K562 (cell line): ENCODE results near the gene TOGARAM2. TPM values are rescaled to one million over a fixed set of nuclear protein-coding genes. Genes with fewer than 3 reads are reported as not detected.

Experiments used
- ATAC-seq: fragments of 200-7000 bp; cut with Tn5 transposase; 3 replicates; pipeline ENCODE4 v1.9.1; 2020; ENCODE audit warnings: moderate library complexity
- BruUV-seq: library from RNA; stranded (reverse); fragments of 400-500 nt; replicated peaks from 2 replicates; lab custom pipeline; 2021; lab: Mats Ljungman, UMichigan
- CTCF ChIA-PET: fragments of 300-600 bp; formaldehyde crosslinking; extraction: SDS; loops from one replicate; lab custom pipeline; 2021; ENCODE audit warnings: low intra/inter-chr PET ratio; lab: Yijun Ruan, JAX
- POLR2A ChIA-PET: fragments of 300-600, 350-650 bp; sonication (Branson Sonifier 250); formaldehyde crosslinking; extraction: SDS; loops from one replicate; lab custom pipeline; 2021; ENCODE audit warnings: antibody characterized with exemption, inconsistent platforms; lab: Yijun Ruan, JAX
- DNase-seq, 4 experiments: peaks; one replicate each; pipeline versions ENCODE4 v3.0.0 to v3.0.0-alpha.2; 2011 to 2018; ENCODE audit warnings: low spot score in 3 of 4, mixed read lengths in 3 of 4; ENCODE audit errors: extremely low read depth in 1 of 4
- FAIRE-seq: peaks from 2 replicates; lab custom pipeline; 2011; peaks lifted over from hg19 to GRCh38; lab: Jason Lieb, UNC
- H2AFZ ChIP-seq: 2 replicates; pipeline ENCODE4 v1.6.0; 2011; ENCODE audit warnings: low read depth, low read length, control low read depth, inconsistent platforms
- H3K27ac ChIP-seq: fragments of 200-600 bp; 3 replicates; pipeline ENCODE4 v1.8.0; 2011; ENCODE audit warnings: low read depth, mild to moderate bottlenecking, control low read depth, inconsistent platforms, low read length, moderate library complexity, mixed read lengths; ENCODE audit errors: extremely low read depth
- H3K27me3 ChIP-seq, 2 experiments: fragments of 300-600 bp in 1 of 2; 2 replicates in 1 of 2; 3 replicates in 1 of 2; pipeline versions ENCODE4 v1.6.0 to v1.8.0; 2011; ENCODE audit warnings: inconsistent platforms in 2 of 2, low read length in 2 of 2, mild to moderate bottlenecking in 1 of 2, mixed read lengths in 1 of 2, moderate library complexity in 1 of 2; ENCODE audit not compliant: control insufficient read depth in 2 of 2, insufficient read depth in 2 of 2
- H3K36me3 ChIP-seq: fragments of 300-600 bp; 3 replicates; pipeline ENCODE4 v1.8.0; 2011; ENCODE audit warnings: mild to moderate bottlenecking, low read length, inconsistent platforms; ENCODE audit not compliant: control insufficient read depth, insufficient read depth
- H3K4me1 ChIP-seq, 2 experiments: fragments of 200-600 bp in 1 of 2; replicated peaks in 1 of 2; 2 replicates in 1 of 2; 3 replicates in 1 of 2; pipeline versions ENCODE4 v1.5.1 to v1.8.0; 2011; ENCODE audit warnings: inconsistent platforms in 2 of 2, low read length in 2 of 2, mild to moderate bottlenecking in 1 of 2, mixed read lengths in 1 of 2, moderate library complexity in 1 of 2; ENCODE audit not compliant: control insufficient read depth in 2 of 2, insufficient read depth in 2 of 2
- H3K4me2 ChIP-seq: 2 replicates; pipeline ENCODE4 v1.6.1; 2011; ENCODE audit warnings: low read length, control low read depth, inconsistent platforms, mixed read lengths; ENCODE audit not compliant: insufficient read depth
- H3K4me3 ChIP-seq: fragments of 200-600 bp; sonication (generic), shearing (Covaris generic); 2 replicates; pipeline ENCODE4 v1.5.1; 2016; ENCODE audit warnings: control low read depth, inconsistent platforms
- H3K79me2 ChIP-seq: fragments of 200-600 bp; 3 replicates; pipeline ENCODE4 v1.8.0; 2011; ENCODE audit warnings: low read length, inconsistent platforms; ENCODE audit not compliant: control insufficient read depth, insufficient read depth
- H3K9ac ChIP-seq, 2 experiments: 2 replicates each; pipeline versions ENCODE4 v1.6.0 to v1.6.1; 2011; ENCODE audit warnings: low read depth in 2 of 2, low read length in 2 of 2, control low read depth in 1 of 2, inconsistent platforms in 1 of 2, mild to moderate bottlenecking in 1 of 2, mixed read lengths in 1 of 2; ENCODE audit not compliant: insufficient read depth in 1 of 2
- H3K9me1 ChIP-seq: one replicate; pipeline ENCODE4 v1.6.0; 2011; ENCODE audit warnings: inconsistent platforms, mild to moderate bottlenecking, low read length, moderate library complexity; ENCODE audit not compliant: control insufficient read depth, insufficient read depth
- H3K9me3 ChIP-seq: replicated peaks from 2 replicates; pipeline ENCODE4 v1.5.1; 2011; ENCODE audit warnings: low read depth, low read length, inconsistent platforms; ENCODE audit not compliant: control insufficient read depth, insufficient read depth
- H4K20me1 ChIP-seq: replicated peaks from 2 replicates; pipeline ENCODE4 v1.6.1; 2011; ENCODE audit warnings: low read length, inconsistent platforms, mixed read lengths; ENCODE audit not compliant: control insufficient read depth, insufficient read depth
- CEBPB ChIP-seq: fragments of 450-650 bp; IDR thresholded peaks from 2 replicates; pipeline ENCODE4 v1.6.1; 2016; ENCODE audit warnings: missing genetic modification characterization, missing compliant biosample characterization
- CEBPG ChIP-seq, 3 experiments: fragments of 200-800 bp in 1 of 3; sonication (Bioruptor generic) in 1 of 3; sonication (generic) in 1 of 3; formaldehyde crosslinking in 1 of 3; IDR thresholded peaks in 2 of 3; conservative IDR thresholded peaks in 1 of 3; 2 replicates each; pipeline versions ENCODE4 v1.6.1 to v1.8.0; 2016 to 2022; ENCODE audit warnings: missing compliant biosample characterization in 2 of 3, missing genetic modification characterization in 2 of 3, mild to moderate bottlenecking in 1 of 3, missing genetic modification reagents in 1 of 3
- WGBS: fragments of 100-300 bp; shearing (Covaris generic); methylation state at CpG from one replicate; pipeline ENCODE4 v1.1.6; 2016; ENCODE audit warnings: low coverage, mixed read lengths; ENCODE audit not compliant: insufficient coverage; ENCODE audit errors: missing lambda C conversion rate; 5-methylcytosine and 5-hydroxymethylcytosine counted together
- in situ Hi-C: fragments of 300-500 bp; cut with MboI; formaldehyde crosslinking; loops from 4 replicates; pipeline ENCODE4 v1.15.0; 2018; ENCODE audit warnings: inconsistent platforms, mixed read lengths
- intact Hi-C: fragments of 100-400 bp; cut with micrococcal nuclease; formaldehyde crosslinking; loops from 2 replicates; pipeline ENCODE4 v1.14.2; 2022
- polyA plus RNA-seq, 8 experiments: library from polyadenylated mRNA; depleted of rRNA in 4 of 8; stranded (reverse) in 5 of 8; unstranded in 3 of 8; fragments of >200 nt; fragmentation: Nextera tagmentation in 2 of 8; fragmentation: Illumina TruSeq in 1 of 8; extraction: Ambion mirVana in 2 of 8; extraction: Trizol in 1 of 8; gene quantifications; 2 replicates each; pipeline versions ENCODE4 v1.2.1 to v1.2.3, GENCODE V29; 2011 to 2014; ENCODE audit warnings: inconsistent platforms in 1 of 8, missing spikeins in 1 of 8
- total RNA-seq, 7 experiments: library from RNA; depleted of rRNA in 6 of 7; stranded (reverse); fragments of >200 nt in 6 of 7; fragmentation: Illumina TruSeq in 2 of 7; extraction: Trizol in 2 of 7; gene quantifications; 2 replicates each; pipeline versions ENCODE4 v1.2.1 to v1.2.3, GENCODE V29; 2011 to 2021; ENCODE audit warnings: low replicate concordance in 1 of 7
- TF ChIP-seq, protein P1 (sequence below): fragments of 450-650 bp; IDR thresholded peaks from 2 replicates; pipeline ENCODE4 v1.6.1; 2016

The TOGARAM2 gene
- total and polyA plus RNA-seq, 9 of the 15 experiments (the other 6 are each of a cell fraction or from before 2014, with no cell fraction given): not detected

DNA sequence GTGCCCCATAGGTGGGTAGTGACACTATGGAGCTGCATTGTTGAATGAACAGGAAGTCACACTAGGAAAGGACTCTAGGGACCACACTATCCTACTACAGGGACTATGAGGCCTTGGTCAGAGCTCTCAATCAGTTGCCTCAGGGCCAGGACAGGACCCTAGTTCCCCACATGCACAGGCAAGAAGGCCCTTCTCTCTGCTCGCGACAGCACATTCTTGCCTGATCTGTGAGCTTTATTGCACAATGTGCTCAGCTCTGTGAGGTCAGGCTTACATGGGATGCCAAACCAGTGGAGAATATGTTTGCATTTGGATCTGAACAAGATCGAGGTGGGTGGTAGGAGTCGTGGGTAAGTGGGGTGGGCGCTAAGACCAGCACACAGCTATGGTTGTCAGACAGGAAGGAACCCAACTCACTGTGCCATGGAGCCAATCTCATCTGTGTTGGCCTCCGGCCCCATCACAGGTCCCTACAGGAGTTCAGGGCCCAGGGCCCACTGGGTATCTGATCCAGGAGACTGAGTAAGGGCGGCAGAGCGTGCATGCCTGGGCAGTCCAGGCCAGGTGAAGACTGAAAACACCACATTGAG is 85.3 kb downstream of the TOGARAM2 start:
- FAIRE-seq (no peak), DNase-seq (no peak), ATAC-seq (no peak)
- in situ Hi-C loops: no loop called here
- Histone ChIP-seq H3K36me3 (no peaks in the 10 kb centered on the region), H3K9me3 (no peaks in the 10 kb centered on the region), H3K4me3 (no peak overlapping the region), H3K4me2 (no peak overlapping the region), H2AFZ (no peak overlapping the region), H3K27ac (no peak overlapping the region), H4K20me1 (no peaks in the 10 kb centered on the region), H3K79me2 (no peaks in the 10 kb centered on the region), H3K27me3 (peaks cover 16 to 68% of the 10 kb centered on the region in 2 experiments; a peak in 4 of 5 replicates), H3K9ac (no peak overlapping the region), H3K4me1 (no peaks in the 10 kb centered on the region), H3K9me1 (no peaks in the 10 kb centered on the region)
- ChIA-PET POLR2A (no interaction called here), CTCF (no interaction called here)
- 0% methylated on average over 8 of the region's 8 CpGs for WGBS
- intact Hi-C loops: no loop called here
- no peak for TF ChIP-seq CEBPG (CRISPR knock-in tag; IDR thresholded peaks at IDR 0.05)
- 0 out of 4 replicates have a peak, but pooled peaks of 1 of the 2 experiments have one; percentile 17 for TF ChIP-seq CEBPG (tag; conservative IDR thresholded peaks at IDR 0.05 in 1 of 2, IDR thresholded peaks at IDR 0.05 in 1 of 2)
- 0 out of 2 replicates have a peak, but pooled peaks have one; percentile 35 for TF ChIP-seq CEBPB (tag)
- TF ChIP-seq, protein P1, sequence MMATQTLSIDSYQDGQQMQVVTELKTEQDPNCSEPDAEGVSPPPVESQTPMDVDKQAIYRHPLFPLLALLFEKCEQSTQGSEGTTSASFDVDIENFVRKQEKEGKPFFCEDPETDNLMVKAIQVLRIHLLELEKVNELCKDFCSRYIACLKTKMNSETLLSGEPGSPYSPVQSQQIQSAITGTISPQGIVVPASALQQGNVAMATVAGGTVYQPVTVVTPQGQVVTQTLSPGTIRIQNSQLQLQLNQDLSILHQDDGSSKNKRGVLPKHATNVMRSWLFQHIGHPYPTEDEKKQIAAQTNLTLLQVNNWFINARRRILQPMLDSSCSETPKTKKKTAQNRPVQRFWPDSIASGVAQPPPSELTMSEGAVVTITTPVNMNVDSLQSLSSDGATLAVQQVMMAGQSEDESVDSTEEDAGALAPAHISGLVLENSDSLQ: no peak
- no TSS peak for BruUV-seq
